NCI-H2171 treated with DMSO at 0.1 percent for 48 hours (cell line): ENCODE data around the gene EGFL7.

Experiments used
- DNase-seq: peaks from one replicate; lab custom pipeline; 2025; lab: John Stamatoyannopoulos, UW

Gene EGFL7

DNA sequence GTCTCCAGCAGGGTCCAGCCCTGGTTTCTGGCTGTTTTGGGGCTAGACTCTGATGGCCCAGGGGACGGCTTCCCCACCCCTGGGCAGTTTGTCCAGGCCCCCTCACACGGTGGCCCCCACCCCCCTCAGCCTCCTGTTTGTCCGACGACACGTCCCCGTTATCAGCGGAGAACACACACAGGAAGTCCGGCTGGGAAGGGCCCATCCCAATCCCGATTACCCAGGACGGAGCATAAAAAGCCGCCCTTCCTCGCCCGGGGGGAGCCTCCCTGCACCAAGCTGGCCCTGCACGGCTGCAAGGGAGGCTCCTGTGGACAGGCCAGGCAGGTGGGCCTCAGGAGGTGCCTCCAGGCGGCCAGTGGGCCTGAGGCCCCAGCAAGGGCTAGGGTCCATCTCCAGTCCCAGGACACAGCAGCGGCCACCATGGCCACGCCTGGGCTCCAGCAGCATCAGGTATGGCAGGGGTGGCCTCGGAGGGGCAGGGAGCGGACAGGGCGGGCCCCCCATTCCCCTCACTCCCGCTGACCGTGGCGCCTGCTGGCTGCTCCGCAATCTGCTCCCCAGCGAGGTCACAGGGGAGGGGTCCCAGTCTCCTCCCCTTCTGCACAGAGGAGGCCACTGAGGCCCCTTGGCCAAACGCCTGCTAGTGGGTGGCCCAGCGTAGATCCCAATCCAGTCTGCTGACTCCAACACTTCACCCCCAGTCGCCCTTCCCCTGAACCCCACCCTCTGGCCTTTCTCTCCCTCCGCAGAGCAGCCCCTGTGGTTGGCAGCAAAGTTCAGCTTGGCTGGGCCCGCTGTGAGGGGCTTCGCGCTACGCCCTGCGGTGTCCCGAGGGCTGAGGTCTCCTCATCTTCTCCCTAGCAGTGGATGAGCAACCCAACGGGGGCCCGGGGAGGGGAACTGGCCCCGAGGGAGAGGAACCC is at the start of gene EGFL7:
TSS of gene EGFL7 (plus strand) at position 261 of the 926 bp plus-strand sequence. CDS start 5,367 bp downstream, outside the sequence.
- no peak for DNase-seq

- no peak for DNase-seq
These were observed 48.8 kb upstream of the EGFL7 start for GRCh38 chr9:136613824-136614371.

DNA sequence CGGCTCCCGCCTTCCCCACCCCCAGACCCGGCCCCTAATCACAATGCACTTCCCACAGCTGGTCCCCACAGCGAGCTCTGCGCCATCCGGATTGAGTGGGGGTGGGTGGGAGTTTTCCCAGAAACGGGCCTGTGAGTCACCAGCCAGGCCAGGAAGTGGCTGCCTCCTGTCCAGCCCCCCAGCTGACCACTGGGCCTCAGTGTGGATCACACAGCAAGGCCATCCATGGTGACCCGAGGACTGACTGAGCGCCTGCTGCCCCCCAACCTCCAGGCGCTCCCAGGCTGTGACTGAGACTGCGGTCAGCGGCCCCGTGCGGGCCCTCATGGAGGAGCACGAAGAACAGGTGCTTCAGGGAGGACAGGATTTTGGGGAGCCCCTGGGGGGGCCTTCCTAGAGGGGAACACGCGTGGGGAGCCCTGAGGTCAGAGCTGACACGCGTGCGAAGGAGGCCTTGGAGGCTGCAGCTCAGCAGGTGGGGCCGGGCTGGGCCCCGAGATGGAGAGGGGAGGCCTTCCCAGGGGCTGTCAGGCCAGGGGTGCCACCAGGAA is 48.3 kb upstream of the EGFL7 start:
- no peak for DNase-seq

DNA sequence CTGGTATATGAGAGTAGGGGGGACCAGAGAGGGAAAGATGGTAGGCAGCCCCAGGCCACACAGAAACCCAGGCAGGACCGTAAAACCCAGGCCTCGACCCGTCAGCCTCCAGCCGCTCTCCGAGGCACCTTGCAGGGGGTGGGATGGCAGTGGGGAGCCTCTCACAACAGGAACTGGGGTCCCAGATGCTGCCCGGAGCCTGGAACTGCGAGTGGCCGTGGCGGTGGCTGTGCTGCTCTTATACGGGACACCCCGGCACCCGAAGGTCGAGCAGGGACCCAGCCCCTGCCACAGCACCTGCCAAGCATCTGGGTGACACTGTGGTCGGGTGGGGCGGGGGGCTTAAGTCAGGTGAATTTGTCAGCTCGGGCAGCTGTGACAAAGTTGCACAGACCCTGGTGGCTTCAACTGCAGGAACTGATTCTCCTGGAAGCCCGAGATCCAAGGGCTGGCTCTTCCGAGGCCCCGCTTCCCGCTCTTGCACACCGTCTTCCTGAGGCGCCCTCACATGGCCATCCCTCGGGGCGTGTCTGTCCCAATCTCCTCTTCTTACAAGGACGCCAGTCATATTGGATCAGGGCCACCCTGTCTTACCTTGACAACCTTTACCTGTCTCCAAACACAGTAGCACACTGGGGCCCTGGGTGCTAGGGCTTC is 47.6 kb upstream of the EGFL7 start:
- no peak for DNase-seq

DNA sequence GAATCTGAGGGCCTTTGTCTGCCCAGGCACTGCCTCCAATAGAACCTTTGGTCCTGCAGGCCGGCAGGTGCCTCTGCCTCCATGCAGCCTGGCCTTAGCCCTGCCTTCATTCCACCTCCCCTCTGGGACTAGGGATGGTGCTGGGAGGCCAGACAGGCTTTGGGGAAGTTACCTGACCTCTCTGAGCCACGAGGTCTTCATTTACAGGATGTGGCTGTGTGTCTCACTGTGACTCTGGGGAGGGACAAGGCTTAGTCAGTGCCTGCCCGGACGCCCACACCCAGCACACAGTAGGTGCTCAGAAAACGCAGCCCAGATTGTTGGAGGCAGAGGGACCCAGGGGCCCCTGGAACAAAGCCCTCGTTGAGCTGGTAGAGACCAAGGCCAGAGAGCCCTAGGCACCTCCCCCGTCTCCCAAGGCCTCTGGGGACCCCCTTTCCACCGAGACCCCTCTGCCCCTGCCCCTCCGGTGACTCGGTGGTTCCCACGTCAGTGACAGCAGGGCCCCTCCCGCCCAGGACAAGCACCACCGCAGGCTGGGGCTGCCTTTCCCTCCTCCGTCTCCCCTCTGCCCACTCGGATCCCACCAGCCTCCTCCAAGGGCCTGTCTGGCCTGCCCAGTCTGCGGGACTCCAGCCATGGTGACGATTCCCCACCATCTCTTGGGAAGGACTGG is 46.9 kb upstream of the EGFL7 start:
- DNase-seq: no peak

GRCh38 chr9:136616307-136616635 is 46.4 kb upstream of the EGFL7 start:
- no peak for DNase-seq

DNA sequence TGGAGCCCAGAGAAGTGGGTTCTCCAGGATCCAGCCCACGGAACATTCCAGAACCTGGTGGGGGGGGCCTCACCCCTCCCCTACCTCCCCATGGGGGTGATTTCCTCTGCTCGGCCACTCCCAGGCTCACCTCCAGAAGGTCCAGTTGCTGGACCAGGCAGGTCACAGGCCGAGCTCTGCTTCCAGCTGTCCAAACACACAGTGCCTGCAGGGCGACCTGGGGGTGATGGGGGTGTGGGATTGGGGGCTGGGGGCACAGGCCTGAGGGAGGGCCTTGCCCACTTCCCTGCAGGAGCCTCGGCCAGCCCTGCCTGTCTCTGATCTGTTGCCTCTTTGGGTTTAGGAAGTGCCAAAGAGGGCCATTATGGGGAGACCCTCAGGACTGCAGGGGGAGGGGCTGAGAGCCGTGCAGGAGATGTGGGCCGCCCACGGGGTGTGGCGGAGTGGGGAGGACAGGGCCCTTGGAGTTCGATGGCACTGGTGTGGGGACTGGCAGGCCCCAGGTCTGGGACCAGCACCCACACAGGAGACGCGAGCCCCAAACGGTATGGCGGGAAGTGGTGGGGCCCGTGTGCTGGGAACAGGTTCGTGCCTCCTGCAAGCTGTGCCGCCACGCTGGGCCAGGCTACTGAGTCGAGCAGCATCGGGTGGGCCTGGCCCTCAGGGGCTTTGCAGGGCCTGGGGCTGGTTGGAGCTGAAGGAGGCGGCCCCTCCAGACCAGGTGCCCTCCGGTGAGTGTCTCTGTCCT is 45.6 kb upstream of the EGFL7 start:
- DNase-seq: no peak

- no peak for DNase-seq
These were observed 44.8 kb upstream of the EGFL7 start for GRCh38 chr9:136617746-136618579.

DNA sequence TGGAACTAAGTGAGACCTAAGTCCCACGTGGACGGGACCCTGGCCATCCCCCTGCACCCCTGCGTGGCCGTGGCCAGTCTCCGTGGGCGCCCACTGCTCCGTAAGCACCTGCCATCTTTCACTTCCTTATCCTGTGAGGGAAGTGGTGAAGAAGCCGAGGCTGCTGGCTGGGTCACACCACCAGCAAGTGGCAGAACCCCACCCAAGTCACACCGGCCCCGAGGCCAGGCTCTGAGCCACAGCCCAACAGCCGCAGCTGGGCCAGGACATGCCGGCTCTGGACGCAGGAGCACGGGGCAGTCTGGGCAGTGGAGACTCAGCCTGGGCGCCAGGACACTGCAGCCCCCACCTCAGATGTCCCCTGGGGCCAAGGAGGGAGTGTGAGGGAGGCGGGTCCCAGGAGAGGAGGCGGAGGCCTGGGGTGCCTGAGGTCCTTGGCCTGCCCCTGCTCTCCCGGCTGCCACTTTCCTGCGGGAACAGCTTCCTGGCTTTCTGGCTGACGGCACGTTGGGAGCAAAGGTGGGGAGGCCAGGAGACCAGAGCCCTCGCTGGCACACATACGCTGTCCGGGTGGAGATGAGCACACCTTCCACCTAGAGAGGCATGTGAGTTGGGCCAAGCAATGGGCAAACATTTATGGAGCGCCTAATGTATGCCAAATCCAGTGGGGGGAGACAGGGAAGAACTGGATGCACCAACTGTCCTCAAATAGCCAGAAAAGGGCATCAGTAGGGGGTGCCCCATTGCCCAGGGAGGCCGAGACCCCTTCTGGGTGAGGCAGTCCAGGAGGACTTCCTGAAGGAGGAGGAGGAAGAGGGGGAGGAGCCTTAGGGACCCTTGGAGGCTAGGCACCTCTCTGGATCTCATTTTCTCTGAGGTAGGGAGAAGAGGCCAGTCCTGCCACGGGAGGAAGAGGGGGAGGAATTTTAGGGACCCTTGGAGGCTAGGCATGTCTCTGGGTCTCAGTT is 43.9 kb upstream of the EGFL7 start:
- DNase-seq: no peak

- DNase-seq: no peak
These were observed 42.8 kb upstream of the EGFL7 start for GRCh38 chr9:136619742-136620440.

- DNase-seq: no peak
These were observed 42.2 kb upstream of the EGFL7 start for GRCh38 chr9:136620441-136621018.

DNA sequence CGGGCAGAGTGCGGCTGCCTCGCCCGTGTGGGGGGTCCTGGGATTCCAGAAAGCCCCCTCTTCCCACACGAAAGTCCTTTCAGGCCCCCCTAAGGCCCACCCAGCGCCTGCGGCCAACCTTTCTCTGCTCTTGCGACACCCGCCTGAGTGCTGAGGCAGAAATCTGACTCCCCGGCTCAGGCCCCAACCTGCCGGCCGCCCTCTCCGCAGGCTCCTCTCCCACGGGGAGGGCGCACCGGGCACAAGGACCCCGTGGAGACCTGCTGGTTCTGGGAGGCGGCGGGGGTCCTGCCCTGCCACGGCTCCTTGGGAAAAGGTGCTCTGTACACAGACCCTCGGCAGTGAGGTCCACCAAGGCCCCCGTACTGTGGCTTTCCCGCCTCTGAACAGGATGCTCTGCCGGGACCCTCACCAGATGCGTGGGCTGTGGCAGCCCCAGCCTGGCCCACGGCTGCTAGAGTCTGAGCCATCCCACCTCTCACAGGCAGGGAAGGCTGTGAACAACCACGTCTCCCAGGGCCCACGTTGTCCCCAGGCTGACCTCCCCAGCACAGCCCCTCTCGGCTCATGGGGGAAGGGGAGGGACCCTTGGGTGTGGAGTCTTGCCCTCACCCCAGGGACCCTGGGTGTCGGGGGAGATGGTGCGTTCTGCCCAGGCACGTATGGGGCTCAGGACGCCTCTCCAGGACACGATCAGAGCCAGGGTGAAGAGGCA is 41.5 kb upstream of the EGFL7 start:
- peak; percentile 88 for DNase-seq

- DNase-seq: peak; percentile 81
These were observed 41.0 kb upstream of the EGFL7 start for GRCh38 chr9:136621734-136622093.

GRCh38 chr9:136622538-136622948 is 40.2 kb upstream of the EGFL7 start:
- DNase-seq: peak; percentile 30

DNA sequence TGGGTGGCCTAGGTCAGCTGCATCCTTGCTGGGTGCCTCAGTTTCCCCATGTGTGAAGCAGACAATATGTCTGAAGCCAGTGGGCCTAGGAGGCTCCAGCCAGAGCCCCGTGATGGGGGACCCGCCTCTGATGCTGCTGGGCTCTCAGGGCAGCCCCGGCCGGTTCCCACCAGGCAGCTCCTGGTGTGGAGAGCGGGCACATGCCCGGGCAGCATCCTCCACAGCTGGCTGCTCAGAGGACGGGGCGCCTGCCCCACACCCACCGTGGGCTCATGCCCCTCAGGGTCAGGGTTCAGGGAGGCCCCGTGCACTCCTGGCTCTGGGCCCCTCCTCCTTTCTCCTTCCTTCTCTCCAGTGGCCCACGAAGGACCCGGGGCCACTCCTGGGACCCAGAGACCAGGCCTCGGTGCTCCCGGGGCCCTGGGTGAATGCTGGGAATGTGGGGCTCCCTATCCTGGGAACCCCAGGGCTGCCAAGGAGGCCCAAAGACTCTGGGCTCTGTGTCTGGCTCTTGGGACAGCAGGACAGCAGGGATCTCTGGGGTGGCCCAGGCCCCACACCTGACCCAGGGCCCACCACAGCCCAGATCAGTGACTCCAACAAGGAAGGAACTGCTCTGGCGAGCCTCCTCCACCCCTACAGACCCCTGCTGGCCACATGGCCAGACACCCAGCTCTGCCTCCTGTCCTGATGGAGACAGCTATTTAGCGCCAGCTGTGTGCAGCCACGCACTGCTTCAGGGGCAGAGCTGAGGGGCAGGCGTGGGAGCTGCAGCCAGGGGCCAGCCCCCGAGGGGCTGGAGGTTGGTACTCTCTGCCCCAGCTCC is 39.5 kb upstream of the EGFL7 start:
- no peak for DNase-seq

- peak; percentile 93 for DNase-seq
These were observed 38.9 kb upstream of the EGFL7 start for GRCh38 chr9:136623842-136624183.
